Endothelial cell of umbilical vein (primary cell): Measurements from ENCODE around the gene CCDC159. TPM values are rescaled to one million over a fixed set of nuclear protein-coding genes. Genes with fewer than 3 reads are reported as not detected.

Source experiments
- BruUV-seq: library from RNA; stranded (reverse); fragments of 400-500 nt; replicated peaks from 2 replicates; lab custom pipeline; 2021; lab: Mats Ljungman, UMichigan
- CTCF ChIA-PET: fragments of 300-600, 350-600 bp; sonication (Branson Sonifier 250); formaldehyde crosslinking; loops from one replicate; lab custom pipeline; 2021; ENCODE audit warnings: antibody characterized with exemption, inconsistent platforms; lab: Charles Lee
- POLR2A ChIA-PET: fragments of 300-600, 350-600 bp; sonication (Branson Sonifier 250); formaldehyde crosslinking; loops from one replicate; lab custom pipeline; 2021; ENCODE audit warnings: antibody characterized with exemption, inconsistent platforms; lab: Charles Lee
- DNase-seq: peaks from one replicate; pipeline ENCODE4 v3.0.0-alpha.2; 2011; ENCODE audit warnings: low read depth, low spot score
- FAIRE-seq: peaks from 2 replicates; lab custom pipeline; 2011; peaks lifted over from hg19 to GRCh38; lab: Jason Lieb, UNC
- H2AFZ ChIP-seq: 2 replicates; pipeline ENCODE4 v1.6.0; 2012; ENCODE audit warnings: low read depth, low read length, control low read depth, inconsistent platforms
- H3K27ac ChIP-seq: 2 replicates; pipeline ENCODE4 v1.5.1; 2011; ENCODE audit warnings: low read depth, mild to moderate bottlenecking, control low read depth, low read length, moderate library complexity; ENCODE audit not compliant: insufficient read depth
- H3K27me3 ChIP-seq, 2 experiments: 2 replicates each; pipeline versions ENCODE4 v1.6.0 to v1.6.1; 2011; ENCODE audit warnings: low read length in 2 of 2, mixed read lengths in 1 of 2; ENCODE audit not compliant: control insufficient read depth in 2 of 2, insufficient read depth in 2 of 2
- H3K36me3 ChIP-seq, 2 experiments: 2 replicates in 1 of 2; 3 replicates in 1 of 2; pipeline ENCODE4 v1.5.1; 2011; ENCODE audit warnings: low read length in 2 of 2, mild to moderate bottlenecking in 1 of 2, moderate library complexity in 1 of 2; ENCODE audit not compliant: control insufficient read depth in 2 of 2, insufficient read depth in 2 of 2; ENCODE audit errors: extremely low read depth in 1 of 2
- H3K4me1 ChIP-seq: 3 replicates; pipeline ENCODE4 v1.5.1; 2011; ENCODE audit warnings: mild to moderate bottlenecking, low read length; ENCODE audit not compliant: control insufficient read depth, insufficient read depth; ENCODE audit errors: extremely low read depth
- H3K4me2 ChIP-seq: 2 replicates; pipeline ENCODE4 v1.6.1; 2011; ENCODE audit warnings: low read length, control low read depth, mixed read lengths; ENCODE audit not compliant: insufficient read depth
- H3K4me3 ChIP-seq, 3 experiments: fragments of 200-600 bp in 1 of 3; sonication (generic), shearing (Covaris generic) in 1 of 3; replicated peaks in 1 of 3; 2 replicates each; pipeline ENCODE4 v1.5.1; 2011 to 2016; ENCODE audit warnings: control low read depth in 3 of 3, low read length in 3 of 3, mild to moderate bottlenecking in 2 of 3, inconsistent platforms in 1 of 3, low read depth in 1 of 3, moderate library complexity in 1 of 3; ENCODE audit not compliant: insufficient read depth in 1 of 3
- H3K79me2 ChIP-seq: 2 replicates; pipeline ENCODE4 v1.6.0; 2012; ENCODE audit warnings: low read length, inconsistent platforms; ENCODE audit not compliant: control insufficient read depth, insufficient read depth
- H3K9ac ChIP-seq: replicated peaks from 2 replicates; pipeline ENCODE3; 2011; ENCODE audit warnings: low read length, control low read depth; ENCODE audit not compliant: insufficient read depth; ENCODE audit errors: extremely low read depth
- H3K9me1 ChIP-seq: replicated peaks from 3 replicates; pipeline ENCODE4 v1.6.0; 2011; ENCODE audit warnings: mild to moderate bottlenecking, low read length; ENCODE audit not compliant: control insufficient read depth, insufficient read depth; ENCODE audit errors: extremely low read depth
- H3K9me3 ChIP-seq: replicated peaks from 2 replicates; pipeline ENCODE4 v1.5.1; 2012; ENCODE audit warnings: low read length, inconsistent platforms; ENCODE audit not compliant: control insufficient read depth, insufficient read depth
- H4K20me1 ChIP-seq: replicated peaks from 2 replicates; pipeline ENCODE3; 2011; ENCODE audit warnings: mild to moderate bottlenecking, low read length; ENCODE audit not compliant: control insufficient read depth, insufficient read depth; ENCODE audit errors: extremely low read depth
- EZH2 ChIP-seq: IDR thresholded peaks from 2 replicates; pipeline ENCODE4 v1.6.1; 2012; ENCODE audit warnings: borderline replicate concordance, low read depth, mild to moderate bottlenecking, moderate library complexity, low read length, inconsistent platforms; ENCODE audit not compliant: severe bottlenecking
- FOS ChIP-seq: IDR thresholded peaks from 2 replicates; pipeline ENCODE4 v1.6.1; 2011; ENCODE audit warnings: mild to moderate bottlenecking, low read length, moderate library complexity, borderline replicate concordance; ENCODE audit not compliant: insufficient read depth
- GATA2 ChIP-seq: IDR thresholded peaks from 2 replicates; pipeline ENCODE4 v1.7.0; 2011; ENCODE audit warnings: low read depth, mild to moderate bottlenecking, moderate library complexity, mixed read lengths, low read length; ENCODE audit not compliant: insufficient read length, insufficient read depth
- JUN ChIP-seq: IDR thresholded peaks from 2 replicates; pipeline ENCODE4 v1.6.1; 2011; ENCODE audit warnings: borderline replicate concordance, low read depth; ENCODE audit not compliant: insufficient read length, insufficient read depth
- MYC ChIP-seq: IDR thresholded peaks from one replicate; pipeline ENCODE4 v1.6.1; 2011; ENCODE audit warnings: mild to moderate bottlenecking, low read depth, low read length
- POLR2A ChIP-seq: IDR thresholded peaks from 2 replicates; pipeline ENCODE4 v1.6.1; 2012; ENCODE audit warnings: low read depth, mild to moderate bottlenecking, control low read depth, low read length
- POLR2AphosphoS5 ChIP-seq: IDR thresholded peaks from 2 replicates; pipeline ENCODE4 v1.6.1; 2012; ENCODE audit warnings: low read depth, mild to moderate bottlenecking, control low read depth, low read length, moderate library complexity; ENCODE audit not compliant: insufficient read depth
- dilution Hi-C: fragments of 300-500 bp; cut with MboI; formaldehyde crosslinking; loops from one replicate; pipeline ENCODE4 v1.15.0; 2019; ENCODE audit warnings: low sequenced_read_pairs; ENCODE audit not compliant: extremely low pct_ligation_motif_present
- intact Hi-C: fragments of 100-400 bp; cut with micrococcal nuclease; formaldehyde crosslinking; loops from one replicate; pipeline ENCODE4 v1.10.0; 2022
- polyA plus RNA-seq, 4 experiments: library from polyadenylated mRNA; depleted of rRNA in 3 of 4; stranded (reverse) in 3 of 4; unstranded in 1 of 4; fragments of >200 nt; gene quantifications; 2 replicates each; pipeline versions ENCODE4 v1.2.1 to v1.2.3, GENCODE V29; 2011 to 2012; ENCODE audit warnings: missing spikeins in 1 of 4
- total RNA-seq: library from RNA; stranded (reverse); gene quantifications from 2 replicates; pipeline ENCODE4 v1.2.3, GENCODE V29; 2021
- TF ChIP-seq, protein P1 (sequence below): IDR thresholded peaks from 2 replicates; pipeline ENCODE4 v1.6.1; 2011; ENCODE audit not compliant: insufficient read depth, insufficient read length
- TF ChIP-seq, protein P2 (sequence below), 2 donors: IDR thresholded peaks; 1 replicate in 1 of 2; 2 replicates in 1 of 2; pipeline ENCODE4 v1.5.1; 2011; ENCODE audit warnings: low read length in 2 of 2, mild to moderate bottlenecking in 2 of 2, moderate library complexity in 2 of 2, control low read depth in 1 of 2, inconsistent platforms in 1 of 2, low read depth in 1 of 2; ENCODE audit not compliant: insufficient read depth in 1 of 2; ENCODE audit errors: extremely low read depth in 1 of 2

The CCDC159 gene
- total and polyA plus RNA-seq, 2 donors (not counting 3 experiments of a cell fraction or from before 2014, with no cell fraction given), result 30.0 to 31.6 TPM

DNA sequence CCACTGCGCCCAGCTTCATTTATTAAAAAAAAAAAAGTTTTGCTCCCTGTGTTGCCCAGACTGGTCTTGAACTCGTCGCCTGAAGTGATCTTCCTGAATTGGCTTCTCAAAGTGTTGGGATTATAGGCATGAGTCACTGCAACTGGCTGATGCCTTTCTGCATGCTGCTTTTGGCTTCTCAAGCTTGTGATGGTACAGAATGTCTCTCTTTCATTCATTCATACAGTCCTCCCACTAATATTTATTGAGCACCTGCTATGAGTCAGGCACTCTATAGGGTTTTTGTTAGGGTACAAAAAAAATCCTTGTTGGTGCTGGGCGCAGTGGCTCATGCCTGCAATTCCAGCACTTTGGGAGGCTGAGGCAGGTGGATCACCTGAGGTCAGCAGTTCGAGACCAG lies 41.4 kb upstream of the CCDC159 start:
- no peak overlapping the region for H3K27ac ChIP-seq
- POLR2A ChIA-PET, result no interaction called here
- H3K4me2 ChIP-seq, result no peak overlapping the region
- no TSS peak for BruUV-seq
- FAIRE-seq (no peak), DNase-seq (no peak)
- H3K4me1 ChIP-seq, result no peaks in the 10 kb centered on the region
- no peaks in the 10 kb centered on the region for H3K79me2 ChIP-seq
- TF ChIP-seq FOS, result no peak
- no peak for TF ChIP-seq EZH2
- TF ChIP-seq, protein P1, sequence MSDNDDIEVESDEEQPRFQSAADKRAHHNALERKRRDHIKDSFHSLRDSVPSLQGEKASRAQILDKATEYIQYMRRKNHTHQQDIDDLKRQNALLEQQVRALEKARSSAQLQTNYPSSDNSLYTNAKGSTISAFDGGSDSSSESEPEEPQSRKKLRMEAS, result no peak
- TF ChIP-seq JUN, result no peak
- no peak for TF ChIP-seq MYC
- no peak for TF ChIP-seq POLR2A
- TF ChIP-seq GATA2, result no peak
- TF ChIP-seq, protein P2, sequence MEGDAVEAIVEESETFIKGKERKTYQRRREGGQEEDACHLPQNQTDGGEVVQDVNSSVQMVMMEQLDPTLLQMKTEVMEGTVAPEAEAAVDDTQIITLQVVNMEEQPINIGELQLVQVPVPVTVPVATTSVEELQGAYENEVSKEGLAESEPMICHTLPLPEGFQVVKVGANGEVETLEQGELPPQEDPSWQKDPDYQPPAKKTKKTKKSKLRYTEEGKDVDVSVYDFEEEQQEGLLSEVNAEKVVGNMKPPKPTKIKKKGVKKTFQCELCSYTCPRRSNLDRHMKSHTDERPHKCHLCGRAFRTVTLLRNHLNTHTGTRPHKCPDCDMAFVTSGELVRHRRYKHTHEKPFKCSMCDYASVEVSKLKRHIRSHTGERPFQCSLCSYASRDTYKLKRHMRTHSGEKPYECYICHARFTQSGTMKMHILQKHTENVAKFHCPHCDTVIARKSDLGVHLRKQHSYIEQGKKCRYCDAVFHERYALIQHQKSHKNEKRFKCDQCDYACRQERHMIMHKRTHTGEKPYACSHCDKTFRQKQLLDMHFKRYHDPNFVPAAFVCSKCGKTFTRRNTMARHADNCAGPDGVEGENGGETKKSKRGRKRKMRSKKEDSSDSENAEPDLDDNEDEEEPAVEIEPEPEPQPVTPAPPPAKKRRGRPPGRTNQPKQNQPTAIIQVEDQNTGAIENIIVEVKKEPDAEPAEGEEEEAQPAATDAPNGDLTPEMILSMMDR (IDR thresholded peaks at IDR 0.05; ENCODE audit: extremely low read depth in 1 of 2, insufficient read depth in 1 of 2, low read depth in 1 of 2, low read length in 2 of 2), result no peak
- TF ChIP-seq POLR2AphosphoS5, result no peak
- intact Hi-C loops, result no loop called here
- H4K20me1 ChIP-seq, result no peaks in the 10 kb centered on the region
- dilution Hi-C loops, result no loop called here
- no peak overlapping the region for H2AFZ ChIP-seq
- H3K27me3 ChIP-seq, result no peaks in the 10 kb centered on the region
- no peaks in the 10 kb centered on the region for H3K9me3 ChIP-seq
- H3K9me1 ChIP-seq, result no peaks in the 10 kb centered on the region
- H3K9ac ChIP-seq, result no peak overlapping the region
- H3K4me3 ChIP-seq, result no peak overlapping the region
- CTCF ChIA-PET, result interaction anchor here (1.5 kb wide), 1 partner anchor 11 kb away, joined by 6 read pairs; no protein-coding TSS in a partner anchor
- H3K36me3 ChIP-seq, result no peaks in the 10 kb centered on the region
